OCI-LY3 (cell line): Measurements from ENCODE around the gene INTS11.

Source experiments
- EZH2phosphoT487 ChIP-seq: fragments of 200-600 bp; shearing (Covaris generic); IDR thresholded peaks from 2 replicates; pipeline ENCODE4 v1.6.1; 2018; ENCODE audit warnings: antibody characterized with exemption, mixed run types, low read depth
- TF ChIP-seq, protein P1 (sequence below): fragments of 200-600, 300-600 bp; sonication (generic); IDR thresholded peaks from 2 replicates; pipeline ENCODE4 v1.5.1; 2014; ENCODE audit warnings: antibody characterized with exemption, low read length, low read depth

- TF ChIP-seq, protein P1, sequence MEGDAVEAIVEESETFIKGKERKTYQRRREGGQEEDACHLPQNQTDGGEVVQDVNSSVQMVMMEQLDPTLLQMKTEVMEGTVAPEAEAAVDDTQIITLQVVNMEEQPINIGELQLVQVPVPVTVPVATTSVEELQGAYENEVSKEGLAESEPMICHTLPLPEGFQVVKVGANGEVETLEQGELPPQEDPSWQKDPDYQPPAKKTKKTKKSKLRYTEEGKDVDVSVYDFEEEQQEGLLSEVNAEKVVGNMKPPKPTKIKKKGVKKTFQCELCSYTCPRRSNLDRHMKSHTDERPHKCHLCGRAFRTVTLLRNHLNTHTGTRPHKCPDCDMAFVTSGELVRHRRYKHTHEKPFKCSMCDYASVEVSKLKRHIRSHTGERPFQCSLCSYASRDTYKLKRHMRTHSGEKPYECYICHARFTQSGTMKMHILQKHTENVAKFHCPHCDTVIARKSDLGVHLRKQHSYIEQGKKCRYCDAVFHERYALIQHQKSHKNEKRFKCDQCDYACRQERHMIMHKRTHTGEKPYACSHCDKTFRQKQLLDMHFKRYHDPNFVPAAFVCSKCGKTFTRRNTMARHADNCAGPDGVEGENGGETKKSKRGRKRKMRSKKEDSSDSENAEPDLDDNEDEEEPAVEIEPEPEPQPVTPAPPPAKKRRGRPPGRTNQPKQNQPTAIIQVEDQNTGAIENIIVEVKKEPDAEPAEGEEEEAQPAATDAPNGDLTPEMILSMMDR = no peak
- no peak for TF ChIP-seq EZH2phosphoT487
These were observed 36.9 kb upstream of the INTS11 start for GRCh38 chr1:1361233-1361981.
